HepG2 (cell line): ENCODE data around the gene TUBGCP6. TPM values are rescaled to one million over a fixed set of nuclear protein-coding genes. Genes with fewer than 3 reads are reported as not detected.

Source experiments
- ADNP ChIP-seq: sonication (generic); formaldehyde crosslinking; IDR thresholded peaks from 2 replicates; pipeline ENCODE4 v1.4.0; 2020; ENCODE audit warnings: missing genetic modification reagents
- ARHGAP35 ChIP-seq: sonication (generic); formaldehyde crosslinking; IDR thresholded peaks from 2 replicates; pipeline ENCODE4 v1.9.0; 2022; ENCODE audit warnings: mild to moderate bottlenecking, inconsistent platforms, moderate library complexity, missing genetic modification reagents, borderline replicate concordance
- BRCA1 ChIP-seq: sonication (generic); formaldehyde crosslinking; IDR thresholded peaks from 2 replicates; pipeline ENCODE4 v1.4.0; 2020; ENCODE audit warnings: missing genetic modification reagents
- CBX1 ChIP-seq: IDR thresholded peaks from one replicate; pipeline ENCODE4 v1.6.1; 2016; ENCODE audit warnings: antibody characterized with exemption, low read depth
- CENPX ChIP-seq: sonication (generic); formaldehyde crosslinking; IDR thresholded peaks from 2 replicates; pipeline ENCODE4 v1.9.0; 2021; ENCODE audit warnings: mild to moderate bottlenecking, missing genetic modification reagents, moderate library complexity
- CHD4 ChIP-seq: fragments of 200-600 bp; sonication (generic); IDR thresholded peaks from 2 replicates; pipeline ENCODE4 v1.7.0; 2017; ENCODE audit warnings: mild to moderate bottlenecking, low read length, borderline replicate concordance
- DRAP1 ChIP-seq: IDR thresholded peaks from 2 replicates; pipeline ENCODE4 v1.6.1; 2016; ENCODE audit warnings: missing genetic modification reagents, missing compliant biosample characterization
- HHEX ChIP-seq: IDR thresholded peaks from 2 replicates; pipeline ENCODE4 v1.6.1; 2016; ENCODE audit warnings: control low read depth
- HNRNPK ChIP-seq: fragments of 200-400 bp; formaldehyde crosslinking; IDR thresholded peaks from 2 replicates; pipeline ENCODE4 v1.6.1; 2018; ENCODE audit warnings: low read length, low read depth, moderate library complexity, mild to moderate bottlenecking; ENCODE audit not compliant: poor library complexity, severe bottlenecking
- HNRNPLL ChIP-seq: fragments of 200-400 bp; formaldehyde crosslinking; IDR thresholded peaks from 2 replicates; pipeline ENCODE4 v1.6.1; 2017; ENCODE audit warnings: mild to moderate bottlenecking, low read depth, low read length; ENCODE audit not compliant: poor library complexity, severe bottlenecking
- IKZF5 ChIP-seq: IDR thresholded peaks from 2 replicates; pipeline ENCODE4 v1.6.1; 2018; ENCODE audit warnings: missing genetic modification reagents, mild to moderate bottlenecking, missing compliant biosample characterization
- LRRFIP1 ChIP-seq: sonication (generic); formaldehyde crosslinking; conservative IDR thresholded peaks from 2 replicates; pipeline ENCODE4 v1.4.0; 2020; ENCODE audit warnings: missing genetic modification reagents
- MED1 ChIP-seq: sonication (generic); formaldehyde crosslinking; IDR thresholded peaks from 2 replicates; pipeline ENCODE4 v1.4.0; 2020; ENCODE audit warnings: missing genetic modification reagents
- MXI1 ChIP-seq: IDR thresholded peaks from 3 replicates; pipeline ENCODE4 v1.6.1; 2012; ENCODE audit warnings: low read depth, low read length, inconsistent platforms, borderline replicate concordance
- NCOR1 ChIP-seq: fragments of 200-600 bp; sonication (generic); IDR thresholded peaks from 2 replicates; pipeline ENCODE4 v1.7.0; 2017; ENCODE audit warnings: antibody characterized with exemption, low read length, borderline replicate concordance
- NR2F6 ChIP-seq, 2 experiments: IDR thresholded peaks; 2 replicates each; pipeline ENCODE4 v1.6.1; 2016; ENCODE audit warnings: antibody characterized with exemption in 1 of 2, mild to moderate bottlenecking in 1 of 2
- SAFB2 ChIP-seq: sonication (generic); formaldehyde crosslinking; IDR thresholded peaks from 2 replicates; pipeline ENCODE4 v1.5.1; 2020; ENCODE audit warnings: missing genetic modification reagents, low read depth, mild to moderate bottlenecking, borderline replicate concordance
- SNAPC2 ChIP-seq: sonication (generic); formaldehyde crosslinking; IDR thresholded peaks from 2 replicates; pipeline ENCODE4 v1.8.1; 2022; ENCODE audit warnings: mild to moderate bottlenecking, missing genetic modification reagents
- TIGD3 ChIP-seq: sonication (generic); formaldehyde crosslinking; IDR thresholded peaks from 2 replicates; pipeline ENCODE4 v1.5.1; 2020; ENCODE audit warnings: mild to moderate bottlenecking, missing genetic modification reagents, borderline replicate concordance
- ZBTB21 ChIP-seq: sonication (generic); formaldehyde crosslinking; IDR thresholded peaks from 2 replicates; pipeline ENCODE4 v1.4.0; 2020; ENCODE audit warnings: missing genetic modification reagents
- ZMYM4 ChIP-seq: sonication (generic); formaldehyde crosslinking; IDR thresholded peaks from 2 replicates; pipeline ENCODE4 v1.8.1; 2023; ENCODE audit warnings: mild to moderate bottlenecking, missing genetic modification reagents
- ZNF598 ChIP-seq: sonication (generic); formaldehyde crosslinking; IDR thresholded peaks from 2 replicates; pipeline ENCODE4 v1.5.1; 2020; ENCODE audit warnings: mild to moderate bottlenecking, missing genetic modification reagents, borderline replicate concordance
- ZNF720 ChIP-seq: sonication (generic); formaldehyde crosslinking; IDR thresholded peaks from 2 replicates; pipeline ENCODE4 v1.4.0; 2020; ENCODE audit warnings: missing genetic modification reagents
- ZSCAN21 ChIP-seq: sonication (generic); formaldehyde crosslinking; IDR thresholded peaks from 2 replicates; pipeline ENCODE4 v1.8.0; 2022; ENCODE audit warnings: mild to moderate bottlenecking, missing genetic modification reagents, moderate library complexity, borderline replicate concordance
- polyA plus RNA-seq, 8 experiments: library from polyadenylated mRNA; depleted of rRNA in 3 of 8; stranded (reverse) in 7 of 8; unstranded in 1 of 8; fragments of >200 nt; fragmentation: Illumina TruSeq in 4 of 8; extraction: Trizol in 4 of 8; gene quantifications; 2 replicates each; pipeline versions ENCODE4 v1.2.1 to v1.2.3, GENCODE V29; 2011 to 2016; ENCODE audit warnings: low read depth in 4 of 8, missing spikeins in 1 of 8, mixed read lengths in 1 of 8; ENCODE audit not compliant: insufficient read depth in 1 of 8
- total RNA-seq, 5 experiments: library from RNA; depleted of rRNA; stranded (reverse); fragments of >200 nt; fragmentation: Illumina TruSeq; extraction: Trizol; gene quantifications; 2 replicates each; pipeline ENCODE4 v1.2.3, GENCODE V29; 2016; ENCODE audit warnings: low read depth in 1 of 5
- TF ChIP-seq, protein P1 (sequence below): sonication (generic); formaldehyde crosslinking; IDR thresholded peaks from 2 replicates; pipeline ENCODE4 v1.4.0; 2020; ENCODE audit warnings: missing genetic modification reagents

The TUBGCP6 gene
- total and polyA plus RNA-seq, 2 of the 13 experiments (the other 11 are each of a cell fraction or from before 2014, with no cell fraction given), result 14.6 to 15.7 TPM

- no peak for TF ChIP-seq NR2F6 (IDR thresholded peaks at IDR 0.05)
- TF ChIP-seq NR2F6 (CRISPR knock-in tag; IDR thresholded peaks at IDR 0.05), result no peak
- TF ChIP-seq LRRFIP1 (CRISPR knock-in tag), result no peak
- no peak for TF ChIP-seq DRAP1 (CRISPR knock-in tag)
- TF ChIP-seq TIGD3 (CRISPR knock-in tag), result no peak
- TF ChIP-seq ZBTB21 (CRISPR knock-in tag), result no peak
- TF ChIP-seq ZNF598 (CRISPR knock-in tag), result no peak
- TF ChIP-seq ZMYM4 (CRISPR knock-in tag), result no peak
- TF ChIP-seq HNRNPLL, result peak; percentile 21
- no peak for TF ChIP-seq MED1 (CRISPR knock-in tag)
- TF ChIP-seq CHD4, result no peak
- no peak for TF ChIP-seq ZNF720 (CRISPR knock-in tag)
- TF ChIP-seq MXI1, result peak; percentile 65; the same call in 1 of the 3 replicates
- TF ChIP-seq, protein P1, sequence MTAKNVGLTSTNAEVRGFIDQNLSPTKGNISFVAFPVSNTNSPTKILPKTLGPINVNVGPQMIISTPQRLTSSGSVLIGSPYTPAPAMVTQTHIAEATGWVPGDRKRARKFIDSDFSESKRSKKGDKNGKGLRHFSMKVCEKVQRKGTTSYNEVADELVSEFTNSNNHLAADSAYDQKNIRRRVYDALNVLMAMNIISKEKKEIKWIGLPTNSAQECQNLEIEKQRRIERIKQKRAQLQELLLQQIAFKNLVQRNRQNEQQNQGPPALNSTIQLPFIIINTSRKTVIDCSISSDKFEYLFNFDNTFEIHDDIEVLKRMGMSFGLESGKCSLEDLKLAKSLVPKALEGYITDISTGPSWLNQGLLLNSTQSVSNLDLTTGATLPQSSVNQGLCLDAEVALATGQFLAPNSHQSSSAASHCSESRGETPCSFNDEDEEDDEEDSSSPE (CRISPR knock-in tag), result no peak
- no peak for TF ChIP-seq HHEX (CRISPR knock-in tag)
- TF ChIP-seq CENPX (CRISPR knock-in tag), result no peak
- no peak for TF ChIP-seq SNAPC2 (CRISPR knock-in tag)
- TF ChIP-seq ARHGAP35, result no peak
- TF ChIP-seq BRCA1 (CRISPR knock-in tag), result no peak
- no peak for TF ChIP-seq ADNP
- TF ChIP-seq NCOR1, result no peak
- TF ChIP-seq ZSCAN21 (CRISPR knock-in tag), result no peak
- no peak for TF ChIP-seq CBX1
- TF ChIP-seq IKZF5 (CRISPR knock-in tag), result no peak
- peak; percentile 42 for TF ChIP-seq HNRNPK
- TF ChIP-seq SAFB2, result no peak
Observed at GRCh38 chr22:50271519-50271970, 26.7 kb upstream of the TUBGCP6 start (continued).
